ENCODE data around the gene ZSCAN22.

GRCh38 chr19:58381460-58382212 is 54.8 kb downstream of the ZSCAN22 start:
- TF ChIP-seq CTCF (IDR thresholded peaks at IDR 0.05): no peak
- TF ChIP-seq EZH2 (IDR thresholded peaks at IDR 0.05; ENCODE audit: borderline replicate concordance, insufficient read depth, low read depth, low read length, poor library complexity, severe bottlenecking): no peak

Measured in B cell (primary cell).